Prostate gland (tissue), 2 donors: ENCODE data around the gene PRKAG2.

Experiments used
- POLR2A ChIP-seq: fragments of 450-650 bp; IDR thresholded peaks from one replicate; pipeline ENCODE4 v1.6.1; 2016; ENCODE audit warnings: antibody characterized with exemption, mild to moderate bottlenecking
- POLR2AphosphoS5 ChIP-seq: sonication (generic); formaldehyde crosslinking; IDR thresholded peaks from one replicate; pipeline ENCODE4 v1.6.1; 2017; ENCODE audit warnings: antibody characterized with exemption
- TF ChIP-seq, protein P1 (sequence below), 4 experiments: fragments of 200-600 bp in 2 of 4; fragments of 450-650 bp in 2 of 4; sonication (generic) in 2 of 4; IDR thresholded peaks; 1 replicate in 3 of 4; 2 replicates in 1 of 4; pipeline ENCODE4 v1.5.1; 2016 to 2019; ENCODE audit warnings: antibody characterized with exemption in 4 of 4, mild to moderate bottlenecking in 2 of 4, moderate library complexity in 2 of 4

GRCh38 chr7:151549644-151550043 is 327.3 kb downstream of the PRKAG2 start:
- TF ChIP-seq, protein P1, sequence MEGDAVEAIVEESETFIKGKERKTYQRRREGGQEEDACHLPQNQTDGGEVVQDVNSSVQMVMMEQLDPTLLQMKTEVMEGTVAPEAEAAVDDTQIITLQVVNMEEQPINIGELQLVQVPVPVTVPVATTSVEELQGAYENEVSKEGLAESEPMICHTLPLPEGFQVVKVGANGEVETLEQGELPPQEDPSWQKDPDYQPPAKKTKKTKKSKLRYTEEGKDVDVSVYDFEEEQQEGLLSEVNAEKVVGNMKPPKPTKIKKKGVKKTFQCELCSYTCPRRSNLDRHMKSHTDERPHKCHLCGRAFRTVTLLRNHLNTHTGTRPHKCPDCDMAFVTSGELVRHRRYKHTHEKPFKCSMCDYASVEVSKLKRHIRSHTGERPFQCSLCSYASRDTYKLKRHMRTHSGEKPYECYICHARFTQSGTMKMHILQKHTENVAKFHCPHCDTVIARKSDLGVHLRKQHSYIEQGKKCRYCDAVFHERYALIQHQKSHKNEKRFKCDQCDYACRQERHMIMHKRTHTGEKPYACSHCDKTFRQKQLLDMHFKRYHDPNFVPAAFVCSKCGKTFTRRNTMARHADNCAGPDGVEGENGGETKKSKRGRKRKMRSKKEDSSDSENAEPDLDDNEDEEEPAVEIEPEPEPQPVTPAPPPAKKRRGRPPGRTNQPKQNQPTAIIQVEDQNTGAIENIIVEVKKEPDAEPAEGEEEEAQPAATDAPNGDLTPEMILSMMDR (IDR thresholded peaks at IDR 0.05), result no peak
- TF ChIP-seq POLR2A, result no peak
- TF ChIP-seq POLR2AphosphoS5, result no peak
